Lung (tissue), 12 donors: ENCODE results near the gene TNFRSF4. TPM values are rescaled to one million over a fixed set of nuclear protein-coding genes. Genes with fewer than 3 reads are reported as not detected.
A peak's percentile ranks its signal among the peaks of the same experiment; 100 is the strongest.
"Not testable (repeated sequence)": the region's sequence is repeated elsewhere in the genome, so short reads cannot be mapped to it uniquely, and the experiment has no call there.

Experiments
- ATAC-seq: fragments of 200-7000 bp; cut with Tn5 transposase; one replicate; pipeline ENCODE4 v1.9.1; 2020; ENCODE audit warnings: moderate number of reproducible peaks; ENCODE audit not compliant: insufficient read depth, low FRiP score
- DNase-seq, 3 donors: peaks; one replicate each; pipeline ENCODE4 v3.0.0-alpha.2; 2013 to 2017
- H3K27ac ChIP-seq, 2 donors: one replicate each; pipeline ENCODE4 v1.5.1; 2013; ENCODE audit warnings: mild to moderate bottlenecking in 2 of 2, moderate library complexity in 2 of 2, control low read depth in 1 of 2, inconsistent platforms in 1 of 2, low read depth in 1 of 2, low read length in 1 of 2
- H3K27me3 ChIP-seq, 3 donors: one replicate each; pipeline ENCODE4 v1.5.1; 2013; ENCODE audit warnings: low read length in 2 of 3; ENCODE audit not compliant: control insufficient read depth in 3 of 3, insufficient read depth in 3 of 3
- H3K36me3 ChIP-seq, 4 donors: one replicate each; pipeline ENCODE4 v1.5.1; 2013; ENCODE audit warnings: low read length in 4 of 4, mild to moderate bottlenecking in 1 of 4, moderate library complexity in 1 of 4; ENCODE audit not compliant: control insufficient read depth in 4 of 4, insufficient read depth in 4 of 4
- H3K4me1 ChIP-seq, 5 donors: one replicate each; pipeline ENCODE4 v1.5.1; 2013; ENCODE audit warnings: low read length in 5 of 5, mild to moderate bottlenecking in 2 of 5, moderate library complexity in 1 of 5; ENCODE audit not compliant: control insufficient read depth in 5 of 5, insufficient read depth in 5 of 5
- H3K4me3 ChIP-seq: one replicate; pipeline ENCODE4 v1.5.1; 2013; ENCODE audit warnings: mild to moderate bottlenecking, control low read depth, moderate library complexity
- H3K9ac ChIP-seq, 2 donors: one replicate each; pipeline ENCODE4 v1.5.1; 2013; ENCODE audit warnings: low read length in 2 of 2, control low read depth in 1 of 2; ENCODE audit not compliant: insufficient read depth in 1 of 2
- H3K9me3 ChIP-seq, 4 donors: one replicate each; pipeline ENCODE4 v1.5.1; 2013; ENCODE audit warnings: low read length in 3 of 4, mild to moderate bottlenecking in 1 of 4, moderate library complexity in 1 of 4; ENCODE audit not compliant: control insufficient read depth in 4 of 4, insufficient read depth in 3 of 4
- WGBS, 2 donors: extraction: QIAGEN DNeasy Blood & Tissue Kit; methylation state at CpG; one replicate each; pipeline ENCODE4 v1.1.7; 2013; 5-methylcytosine and 5-hydroxymethylcytosine counted together
- polyA plus RNA-seq, 2 donors: library from polyadenylated mRNA; stranded (reverse); fragments of 200-250 nt; gene quantifications; one replicate each; pipeline ENCODE4 v1.2.1, GENCODE V29; 2013
- total RNA-seq, 2 donors: library from RNA; depleted of rRNA in 1 of 2; stranded (reverse); fragments of >200 nt in 1 of 2; gene quantifications; one replicate each; pipeline ENCODE4 v1.2.1, GENCODE V29; 2014 to 2021
- TF ChIP-seq, protein P1 (sequence below): IDR thresholded peaks from 2 replicates; pipeline ENCODE4 v1.5.1; 2012; ENCODE audit warnings: mild to moderate bottlenecking; ENCODE audit errors: control extremely low read depth, extremely low read depth
- donor health status: control.
- donor health status: control.
- donor health status: Bipolar disorder and iron deficiency.
- donor health status: healthy.
- donor health status: DM: yes; HTN: yes; CAD: no.

Gene TNFRSF4
- total and polyA plus RNA-seq, 4 donors = 3.6 to 11.3 (median 6.9) TPM

DNA sequence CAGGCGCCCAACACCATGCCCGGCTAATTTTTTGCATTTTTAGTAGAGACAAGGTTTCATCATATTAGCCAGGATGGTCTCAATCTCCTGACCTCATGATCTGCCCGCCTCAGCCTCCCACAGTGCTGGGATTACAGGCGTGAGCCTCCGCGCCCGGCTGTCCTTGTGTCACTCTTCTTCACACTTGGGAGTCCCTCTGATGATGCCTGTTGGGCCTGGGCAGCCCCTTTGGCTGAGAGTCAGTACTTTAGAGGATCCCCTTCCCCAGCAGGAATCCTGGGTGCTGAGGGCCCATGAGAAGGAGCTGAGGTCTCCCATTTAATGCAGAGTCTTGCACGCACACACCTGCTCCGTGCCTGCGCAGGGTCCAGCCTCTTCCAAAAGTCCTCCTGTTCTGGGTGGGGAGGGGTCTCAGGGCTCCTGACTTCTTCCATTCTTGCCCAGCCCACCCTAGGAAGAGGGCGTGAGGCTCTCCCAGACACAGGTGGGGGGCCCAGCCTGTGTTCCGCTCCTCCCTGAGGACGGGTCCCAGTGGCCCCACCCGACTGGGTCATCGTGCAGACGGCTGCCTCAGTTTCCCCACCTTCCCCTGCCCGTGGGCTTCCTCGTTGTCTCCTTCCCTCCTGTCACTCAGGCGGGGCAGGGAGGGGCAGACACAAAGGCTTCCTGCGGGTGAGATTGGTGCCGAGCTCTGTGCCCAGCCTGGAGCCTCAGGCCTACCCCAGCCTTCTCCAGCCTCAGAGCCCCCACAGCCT lies 36.3 kb downstream of the TNFRSF4 start:
- TF ChIP-seq, protein P1, sequence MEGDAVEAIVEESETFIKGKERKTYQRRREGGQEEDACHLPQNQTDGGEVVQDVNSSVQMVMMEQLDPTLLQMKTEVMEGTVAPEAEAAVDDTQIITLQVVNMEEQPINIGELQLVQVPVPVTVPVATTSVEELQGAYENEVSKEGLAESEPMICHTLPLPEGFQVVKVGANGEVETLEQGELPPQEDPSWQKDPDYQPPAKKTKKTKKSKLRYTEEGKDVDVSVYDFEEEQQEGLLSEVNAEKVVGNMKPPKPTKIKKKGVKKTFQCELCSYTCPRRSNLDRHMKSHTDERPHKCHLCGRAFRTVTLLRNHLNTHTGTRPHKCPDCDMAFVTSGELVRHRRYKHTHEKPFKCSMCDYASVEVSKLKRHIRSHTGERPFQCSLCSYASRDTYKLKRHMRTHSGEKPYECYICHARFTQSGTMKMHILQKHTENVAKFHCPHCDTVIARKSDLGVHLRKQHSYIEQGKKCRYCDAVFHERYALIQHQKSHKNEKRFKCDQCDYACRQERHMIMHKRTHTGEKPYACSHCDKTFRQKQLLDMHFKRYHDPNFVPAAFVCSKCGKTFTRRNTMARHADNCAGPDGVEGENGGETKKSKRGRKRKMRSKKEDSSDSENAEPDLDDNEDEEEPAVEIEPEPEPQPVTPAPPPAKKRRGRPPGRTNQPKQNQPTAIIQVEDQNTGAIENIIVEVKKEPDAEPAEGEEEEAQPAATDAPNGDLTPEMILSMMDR = no peak
- H3K36me3 ChIP-seq = no peaks in the 10 kb centered on the region
- 88 to 89% methylated on average over 20 to 21 of the region's 21 CpGs for WGBS, 2 donors
- H3K4me1 ChIP-seq = peaks cover 0 to 6% (median 0%) of the 10 kb centered on the region in 5 donors
- DNase-seq (peak in 1 of 3 donors; percentile 6), ATAC-seq (no peak)
- H3K9ac ChIP-seq = no peak overlapping the region
- H3K9me3 ChIP-seq = peaks cover 0 to 13% (median 0%) of the 10 kb centered on the region in 4 donors
- no peak overlapping the region for H3K4me3 ChIP-seq
- no peak overlapping the region for H3K27ac ChIP-seq
- peaks cover 0 to 22% (median 10%) of the 10 kb centered on the region in 3 donors for H3K27me3 ChIP-seq

DNA sequence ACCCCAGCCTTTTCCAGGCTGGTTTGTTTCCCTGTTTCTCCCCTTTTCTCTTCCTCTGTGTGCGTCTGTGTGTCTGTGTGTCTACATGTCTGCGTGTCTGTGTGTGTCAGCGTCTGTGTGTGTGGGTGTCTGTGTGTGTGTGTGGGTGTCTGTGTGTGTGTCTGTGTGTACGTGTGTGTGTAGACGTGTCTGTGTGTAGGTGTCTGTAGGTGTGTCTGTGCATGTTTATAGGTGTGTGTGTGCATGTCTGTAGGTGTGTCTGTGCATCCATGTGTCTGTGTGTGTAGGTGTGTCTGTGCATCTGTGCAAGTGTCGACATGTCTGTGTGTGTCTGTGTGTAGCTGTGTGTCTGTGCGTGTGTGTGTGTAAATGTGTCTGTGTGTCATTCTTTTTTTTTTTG lies 37.0 kb downstream of the TNFRSF4 start:
- no peak for ATAC-seq
- H3K27me3 ChIP-seq = peaks cover 0 to 25% (median 10%) of the 10 kb centered on the region in 3 donors

DNA sequence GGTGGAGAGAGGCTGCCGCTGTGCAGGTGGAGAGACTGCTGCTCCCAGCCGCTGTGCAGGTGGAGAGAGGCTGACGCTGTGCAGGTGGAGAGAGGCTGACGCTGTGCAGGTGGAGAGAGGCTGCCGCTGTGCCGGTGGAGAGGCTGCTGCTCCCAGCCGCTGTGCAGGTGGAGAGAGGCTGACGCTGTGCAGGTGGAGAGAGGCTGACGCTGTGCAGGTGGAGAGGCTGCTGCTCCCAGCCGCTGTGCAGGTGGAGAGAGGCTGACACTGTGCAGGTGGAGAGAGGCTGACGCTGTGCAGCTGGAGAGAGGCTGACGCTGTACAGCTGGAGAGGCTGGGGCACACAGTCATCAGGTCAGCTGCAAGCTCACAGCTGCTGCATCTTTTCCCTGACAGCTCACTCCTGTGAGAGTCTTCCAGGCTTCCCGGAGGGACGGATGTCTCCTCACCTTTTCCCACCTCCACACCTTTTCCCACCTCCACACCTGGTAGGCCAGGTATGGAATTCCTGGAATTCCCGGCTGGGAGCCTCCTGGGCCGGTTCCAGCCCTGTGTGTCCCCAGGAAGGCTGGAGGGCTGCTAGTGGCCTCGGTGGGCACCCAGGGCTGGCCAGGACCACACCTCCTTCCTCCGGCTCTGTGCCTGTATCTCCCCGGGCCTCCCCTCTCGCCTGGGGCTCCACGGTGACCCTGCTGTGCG lies 37.7 kb downstream of the TNFRSF4 start:
- not testable (repeated sequence) for H3K9ac ChIP-seq, H3K4me1 ChIP-seq
- peaks cover 5 to 25% (median 10%) of the 10 kb centered on the region in 3 donors for H3K27me3 ChIP-seq

More for the DNA sequence above, 37.0 kb downstream of the TNFRSF4 start:
- no peaks in the 10 kb centered on the region for H3K36me3 ChIP-seq
- H3K27ac ChIP-seq = no peak overlapping the region
- peaks cover 0 to 13% (median 0%) of the 10 kb centered on the region in 4 donors for H3K9me3 ChIP-seq
- no peak overlapping the region for H3K9ac ChIP-seq
- TF ChIP-seq, protein P1 = no peak
- DNase-seq = peak in 1 of 3 donors; percentile 7
- H3K4me1 ChIP-seq = no peaks in the 10 kb centered on the region
- H3K4me3 ChIP-seq = no peak overlapping the region
- 78 to 85% methylated on average over 7 of the region's 7 CpGs for WGBS, 2 donors

More for the DNA sequence above, 37.7 kb downstream of the TNFRSF4 start:
- H3K27ac ChIP-seq, ATAC-seq, H3K36me3 ChIP-seq, H3K4me3 ChIP-seq: not testable (repeated sequence)
- DNase-seq = peak in 1 of 3 donors; percentile 15
- WGBS, 2 donors = 52 to 54% methylated on average over 22 of the region's 22 CpGs
- peaks cover 0 to 13% (median 0%) of the 10 kb centered on the region in 4 donors for H3K9me3 ChIP-seq
